H7 (cell line): Measurements from ENCODE around the gene GDPD3. TPM values are rescaled to one million over a fixed set of nuclear protein-coding genes. Genes with fewer than 3 reads are reported as not detected.
"Not testable (repeated sequence)": the region's sequence is repeated elsewhere in the genome, so short reads cannot be mapped to it uniquely, and the experiment has no call there.

Experiments used
- DNase-seq: peaks from one replicate; pipeline ENCODE4 v3.0.0; 2012
- H3K27me3 ChIP-seq: 2 replicates; pipeline ENCODE4 v1.6.0; 2011; ENCODE audit warnings: mild to moderate bottlenecking, low read length; ENCODE audit not compliant: control insufficient read depth, insufficient read depth
- H3K36me3 ChIP-seq: replicated peaks from 2 replicates; pipeline ENCODE4 v1.5.1; 2011; ENCODE audit warnings: low read length; ENCODE audit not compliant: control insufficient read depth, insufficient read depth
- H3K4me3 ChIP-seq: 2 replicates; pipeline ENCODE4 v1.5.1; 2011; ENCODE audit warnings: low read depth, mild to moderate bottlenecking, control low read depth, low read length, moderate library complexity; ENCODE audit not compliant: insufficient read depth
- total RNA-seq: library from RNA; depleted of rRNA; stranded (reverse); fragments of >200 nt; shearing (Covaris generic); gene quantifications from 2 replicates; pipeline ENCODE4 v1.2.3, GENCODE V29; 2014

The GDPD3 gene
- total RNA-seq, 1 experiment from 2014 or later: 0.31 TPM

DNA sequence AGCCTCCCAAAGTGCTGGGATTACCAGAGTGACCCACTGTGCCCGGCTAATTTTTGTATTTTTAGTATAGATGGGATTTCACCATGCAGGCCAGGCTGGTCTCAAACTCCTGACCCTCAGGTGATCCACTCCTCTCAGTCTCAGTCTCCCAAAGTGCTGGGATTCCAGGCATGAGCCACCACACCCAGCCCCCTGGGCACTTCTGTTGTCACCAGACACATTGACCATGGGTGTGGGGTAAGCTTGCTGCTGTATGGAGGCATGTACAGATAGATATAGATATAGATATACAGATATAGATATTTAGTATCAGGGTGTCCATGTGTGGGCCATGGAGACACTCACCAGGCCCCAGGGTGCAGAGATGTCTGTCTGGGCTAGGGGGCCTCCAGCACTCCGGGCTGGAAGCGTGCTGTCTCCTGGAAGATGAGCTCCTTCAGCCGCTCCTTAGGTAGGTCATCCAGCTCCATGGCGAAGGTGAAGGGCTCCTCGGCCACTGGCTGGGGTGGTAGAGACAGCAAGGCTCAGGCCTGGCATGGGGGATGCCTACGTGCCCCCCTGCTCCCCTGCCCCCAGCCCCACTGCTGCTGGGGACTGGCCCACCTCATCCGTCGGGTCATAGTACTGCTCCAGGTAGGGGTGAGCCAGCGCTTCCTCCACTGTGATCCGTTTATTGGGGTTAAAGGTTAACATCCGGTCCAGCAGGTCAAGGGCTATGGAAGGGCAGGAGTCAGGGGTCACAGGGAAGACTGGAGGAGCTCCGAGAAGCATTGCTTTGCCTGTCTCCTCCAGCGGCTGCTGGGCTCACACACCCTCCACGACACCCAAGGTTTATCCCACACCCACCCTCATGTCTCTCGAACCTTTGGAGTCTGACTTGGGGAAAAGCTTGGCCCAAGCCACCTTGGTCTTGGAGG, 3.2 kb upstream of the GDPD3 start:
- H3K27me3 ChIP-seq: no peaks in the 10 kb centered on the region
- H3K36me3 ChIP-seq: peaks cover 1% of the 10 kb centered on the region; the same call in 1 of the 2 replicates
- no peak overlapping the region for H3K4me3 ChIP-seq
- DNase-seq: peak; percentile 23

DNA sequence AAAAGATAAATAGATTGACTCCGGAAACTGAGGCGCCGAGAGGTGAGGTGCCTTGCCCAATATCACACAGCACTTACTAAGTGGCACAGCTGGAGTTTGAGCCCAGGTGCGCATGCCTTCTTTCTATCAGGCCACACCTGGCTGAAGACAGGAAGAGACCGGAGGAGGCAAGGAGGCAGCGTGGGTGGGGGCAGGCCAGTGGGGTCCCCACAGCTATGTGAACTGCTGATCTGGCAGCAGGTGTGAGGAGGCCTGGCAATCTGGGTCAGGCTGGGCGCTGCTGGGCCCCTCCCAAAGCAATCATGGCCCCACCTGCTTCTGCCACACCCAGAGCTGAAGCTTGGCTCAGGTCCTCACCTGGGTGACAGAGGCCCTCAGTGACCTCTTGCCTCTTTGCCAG, 1.9 kb upstream of the GDPD3 start:
- DNase-seq: peak; percentile 27
- H3K36me3 ChIP-seq: peaks cover 1% of the 10 kb centered on the region; the same call in 1 of the 2 replicates
- H3K4me3 ChIP-seq: no peak overlapping the region
- no peaks in the 10 kb centered on the region for H3K27me3 ChIP-seq

DNA sequence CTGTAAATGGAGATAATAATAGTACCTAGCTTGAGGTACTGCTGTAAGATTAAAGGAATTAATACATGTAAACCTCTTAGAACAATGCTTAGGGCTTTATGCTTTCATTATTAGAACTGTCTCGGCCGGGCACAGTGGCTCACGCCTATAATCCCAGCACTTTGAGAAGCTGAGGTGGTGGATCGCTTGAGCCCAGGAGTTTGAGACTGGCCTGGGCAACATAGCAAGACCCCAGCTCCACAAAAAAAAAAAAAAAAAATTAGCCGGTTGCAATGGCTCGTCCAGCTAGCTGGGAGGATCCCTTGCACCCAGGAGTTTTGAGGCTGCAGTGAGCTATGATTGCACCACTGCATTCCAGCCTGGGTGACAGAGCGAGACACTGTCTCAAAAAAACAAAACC, 1.5 kb upstream of the GDPD3 start:
- not testable (repeated sequence) for H3K36me3 ChIP-seq, H3K4me3 ChIP-seq, H3K27me3 ChIP-seq, DNase-seq

DNA sequence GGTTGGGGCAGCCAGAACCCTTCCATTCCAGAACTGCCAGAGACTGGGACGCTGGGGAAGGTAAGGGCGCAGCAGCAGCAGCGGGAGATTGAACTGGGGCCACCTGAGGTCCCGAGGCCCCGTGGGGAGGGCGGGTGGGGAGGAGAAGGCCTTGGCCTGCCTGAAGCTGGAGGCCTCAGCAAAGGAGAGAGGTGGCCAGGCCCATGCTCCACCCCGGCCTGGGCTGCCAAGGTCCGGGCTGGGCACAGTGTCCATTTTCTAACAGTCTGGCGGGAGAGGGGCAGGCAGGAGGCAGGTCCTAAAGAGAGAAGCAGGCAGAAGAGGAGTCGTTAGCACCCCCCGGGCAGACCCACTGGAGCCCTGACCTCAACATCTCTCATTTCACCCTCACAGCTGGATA, 1.1 kb upstream of the GDPD3 start:
- Histone ChIP-seq H3K27me3 (no peaks in the 10 kb centered on the region), H3K4me3 (no peak overlapping the region), H3K36me3 (peaks cover 1% of the 10 kb centered on the region; the same call in 1 of the 2 replicates)
- DNase-seq: peak; percentile 44

DNA sequence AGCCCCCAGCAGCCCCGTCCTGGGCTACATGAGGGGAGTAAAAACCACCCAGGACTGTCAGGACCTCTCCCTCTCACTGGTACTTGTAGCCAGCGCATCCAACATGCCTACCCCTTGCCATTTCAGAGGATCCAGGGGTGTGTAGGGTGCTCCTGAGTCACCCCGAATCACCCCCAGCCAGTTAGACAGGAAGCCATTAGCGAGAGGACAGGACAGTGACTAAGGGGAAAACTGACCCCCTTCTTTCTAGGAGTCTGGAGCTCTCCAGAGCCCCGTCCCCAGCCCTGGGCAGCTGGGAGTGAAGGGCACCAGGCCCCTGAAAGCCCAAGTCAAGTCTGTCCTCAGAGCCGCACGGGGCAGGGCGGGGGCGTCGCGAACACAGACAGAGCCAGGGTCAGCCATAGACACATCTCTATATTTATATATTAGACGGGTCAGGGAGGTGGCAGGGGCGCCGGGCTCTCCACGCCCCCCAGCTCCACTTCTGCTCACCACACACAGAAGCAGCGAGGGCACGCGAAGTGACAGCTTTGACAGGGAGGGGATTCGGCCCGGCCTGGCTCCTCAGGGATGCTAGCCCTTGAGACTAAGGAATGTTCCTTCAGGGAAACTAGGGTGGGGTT, 485 bp upstream of the GDPD3 start:
- Histone ChIP-seq H3K4me3 (no peak overlapping the region), H3K36me3 (peaks cover 1% of the 10 kb centered on the region; the same call in 1 of the 2 replicates), H3K27me3 (no peaks in the 10 kb centered on the region)
- peak; percentile 42 for DNase-seq

DNA sequence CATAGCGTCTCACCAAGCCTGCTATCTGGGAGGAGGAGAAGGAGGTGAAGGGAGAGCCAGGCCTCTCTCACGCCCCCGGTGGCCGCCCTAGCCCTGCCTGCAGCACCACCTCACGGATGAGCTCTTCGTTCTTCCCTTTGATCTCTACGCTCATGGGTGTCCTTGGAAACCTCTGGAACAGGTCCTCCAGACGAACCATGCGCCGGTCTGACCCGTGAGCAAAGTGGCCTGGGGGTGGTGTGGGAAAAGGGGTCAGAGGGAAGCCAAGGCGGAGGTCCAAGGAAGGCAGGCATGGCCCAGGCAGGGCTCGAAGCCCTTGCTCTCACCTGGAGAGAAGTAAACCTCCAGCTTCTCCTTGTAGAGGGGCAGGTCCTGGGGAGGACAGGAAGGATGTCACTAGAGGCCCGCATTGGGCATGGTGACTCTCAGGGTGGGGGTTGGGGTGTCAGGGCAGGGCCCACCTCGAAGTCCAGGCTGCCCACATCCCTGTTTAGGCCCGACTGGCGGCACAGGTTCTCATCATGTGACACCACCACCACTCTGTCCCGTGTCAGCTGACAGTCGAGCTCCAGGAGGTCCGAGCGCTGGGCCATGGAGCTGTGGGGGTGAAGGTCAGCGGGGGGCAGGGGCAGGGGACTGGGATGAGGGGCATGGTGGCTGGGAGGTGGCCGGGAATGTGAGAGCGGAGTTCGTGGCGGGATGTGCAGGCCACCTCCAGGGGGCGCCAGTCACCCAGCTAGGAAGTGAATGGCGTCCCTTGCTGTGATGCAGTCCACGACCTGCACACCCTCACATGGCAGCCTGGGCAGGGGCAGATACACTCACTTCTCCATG, 923 bp downstream of the GDPD3 start:
- H3K4me3 ChIP-seq: no peak overlapping the region
- peak; percentile 95 for DNase-seq
- no peaks in the 10 kb centered on the region for H3K36me3 ChIP-seq
- H3K27me3 ChIP-seq: no peaks in the 10 kb centered on the region

DNA sequence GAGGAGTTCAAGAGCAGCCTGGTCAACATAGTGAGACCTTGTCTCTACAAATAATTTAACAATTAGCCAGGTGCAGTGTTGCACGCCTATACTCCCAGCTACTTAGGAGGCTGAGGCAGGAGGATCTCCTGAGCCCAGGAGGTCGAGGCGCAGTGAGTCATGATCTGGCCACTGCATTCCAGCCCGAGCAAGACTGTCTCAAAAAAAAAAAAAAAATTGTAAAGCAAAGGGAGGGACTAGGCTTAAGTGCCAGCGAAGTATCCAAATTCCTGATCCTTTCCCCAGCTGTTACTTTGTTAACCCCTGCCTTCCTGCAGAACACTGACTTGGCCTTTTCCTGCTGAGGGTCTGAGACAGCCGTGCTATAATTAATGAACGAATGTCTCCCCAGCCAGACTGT, 2.7 kb downstream of the GDPD3 start:
- H3K4me3 ChIP-seq: no peak overlapping the region
- H3K36me3 ChIP-seq: no peaks in the 10 kb centered on the region; the same call in 1 of the 2 replicates
- no peak for DNase-seq
- no peaks in the 10 kb centered on the region for H3K27me3 ChIP-seq

DNA sequence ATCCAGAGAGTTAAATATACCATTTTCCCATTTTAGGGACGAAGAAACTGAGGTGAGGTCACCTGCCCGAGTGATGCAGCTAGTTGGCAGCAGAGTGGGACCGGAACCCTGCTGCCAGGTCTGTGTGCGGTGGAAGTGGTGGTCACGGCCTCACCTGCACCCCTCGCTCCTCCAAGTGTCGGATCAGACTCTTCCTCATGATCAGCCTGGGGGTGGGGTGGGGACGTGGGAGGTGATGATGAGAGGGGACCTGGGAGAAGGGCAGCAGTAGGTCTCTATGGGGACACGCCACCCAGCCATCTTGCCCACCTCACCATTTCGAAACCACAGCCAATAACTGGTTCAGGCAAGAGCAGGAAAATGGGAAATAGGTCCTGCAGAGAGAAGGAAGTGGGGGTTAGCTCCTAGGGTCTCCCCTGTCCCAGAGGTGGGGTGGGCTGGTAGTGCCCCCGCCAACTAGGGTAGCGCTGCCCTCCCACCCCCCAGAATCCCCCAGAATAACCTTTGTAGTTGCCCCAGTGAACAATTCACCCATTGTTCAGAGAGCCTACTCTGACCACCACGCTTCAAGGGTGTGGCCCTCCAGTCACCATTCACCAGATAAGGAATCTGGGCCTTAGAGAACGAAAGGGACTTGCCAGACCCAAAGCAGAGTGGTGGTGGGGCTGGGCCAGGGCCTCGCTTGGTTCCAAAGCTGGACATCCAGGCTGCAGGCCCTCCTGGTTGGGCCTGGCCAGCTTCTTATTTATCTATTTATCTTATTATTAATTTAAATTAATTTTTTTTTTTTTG, 5.1 kb downstream of the GDPD3 start:
- no peak for DNase-seq
- Histone ChIP-seq H3K27me3 (no peaks in the 10 kb centered on the region), H3K36me3 (peaks cover 12% of the 10 kb centered on the region), H3K4me3 (no peak overlapping the region)

DNA sequence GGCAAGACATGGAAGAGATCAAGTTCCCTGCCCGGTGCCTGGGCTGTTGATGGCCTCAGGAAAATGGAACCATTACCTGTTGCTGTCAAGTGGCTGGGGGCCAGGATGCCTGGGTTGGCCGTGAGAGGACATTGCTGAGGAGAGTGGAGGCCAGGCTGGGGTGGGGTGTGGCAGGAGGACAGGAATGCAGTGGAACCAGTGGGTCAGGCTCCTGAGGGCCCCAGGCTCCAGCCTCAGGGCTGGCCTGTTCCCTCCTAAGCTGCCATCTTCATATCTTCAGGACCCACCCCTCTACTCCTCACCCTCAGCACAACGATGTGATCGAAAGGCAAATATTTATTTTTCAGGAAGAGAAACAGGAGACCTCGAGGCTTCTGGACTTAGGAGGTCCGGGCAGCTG, 8.8 kb downstream of the GDPD3 start:
- peaks cover 18% of the 10 kb centered on the region for H3K36me3 ChIP-seq
- H3K4me3 ChIP-seq: no peak overlapping the region
- H3K27me3 ChIP-seq: no peaks in the 10 kb centered on the region
- DNase-seq: no peak

DNA sequence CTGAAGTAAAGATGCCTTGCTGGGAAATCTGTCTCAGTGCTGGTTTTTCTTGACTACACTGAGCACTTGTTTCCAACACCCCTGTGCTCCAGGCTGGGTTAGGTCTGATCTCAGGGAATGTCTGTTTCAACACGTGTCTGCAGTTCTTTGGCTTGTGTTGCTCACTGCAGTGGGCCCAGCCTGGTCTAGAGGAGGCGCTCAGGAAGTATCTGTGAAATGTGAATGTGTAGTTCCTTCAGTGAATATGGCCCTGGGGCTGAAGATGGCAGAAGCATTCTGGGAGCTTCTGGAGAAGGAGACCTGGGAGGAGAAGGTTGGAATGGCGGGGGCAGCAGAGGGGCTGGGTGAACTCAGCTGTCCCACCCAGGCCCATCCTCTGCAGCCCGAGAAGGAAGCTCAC, 9.2 kb downstream of the GDPD3 start:
- Histone ChIP-seq H3K27me3 (no peaks in the 10 kb centered on the region), H3K4me3 (no peak overlapping the region), H3K36me3 (peaks cover 18% of the 10 kb centered on the region)
- no peak for DNase-seq

DNA sequence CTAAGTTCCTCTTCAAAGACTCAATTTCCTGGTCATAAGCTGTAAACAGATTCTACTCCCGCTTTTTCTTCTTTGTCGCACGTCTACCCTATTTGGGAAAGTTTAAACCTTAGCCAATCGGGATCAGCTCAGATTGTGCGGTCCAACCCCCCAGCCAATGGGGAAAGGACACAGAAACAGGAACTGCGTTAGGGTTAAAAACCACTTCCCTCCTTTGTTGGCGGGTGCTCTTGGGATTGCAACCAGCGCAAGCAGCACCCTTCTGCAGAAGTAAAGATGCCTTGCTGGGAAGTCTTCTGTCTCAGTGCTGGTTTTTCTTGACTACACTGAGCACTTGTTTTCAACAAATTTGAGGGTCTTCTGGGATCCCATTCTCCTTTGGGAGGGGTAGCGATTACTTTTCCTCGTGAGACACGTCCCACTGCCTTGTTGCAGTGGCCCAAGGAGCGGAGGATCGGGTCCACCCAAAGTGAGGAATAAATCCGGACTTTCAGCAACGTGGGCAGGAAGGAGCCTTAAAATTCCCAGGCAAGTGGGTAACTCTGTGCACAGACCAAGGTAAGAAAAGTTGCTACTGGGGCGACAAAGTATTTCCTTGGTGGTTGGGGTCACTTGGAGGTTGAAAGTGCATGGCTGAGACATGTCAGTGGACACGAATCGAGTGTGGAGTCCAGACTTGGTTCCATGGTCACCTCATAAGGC, 16.3 kb downstream of the GDPD3 start:
- DNase-seq: no peak
- Histone ChIP-seq H3K27me3 (no peaks in the 10 kb centered on the region), H3K36me3 (peaks cover 4% of the 10 kb centered on the region), H3K4me3 (peak overlapping the region; percentile 68; the same call in 1 of the 2 replicates)

DNA sequence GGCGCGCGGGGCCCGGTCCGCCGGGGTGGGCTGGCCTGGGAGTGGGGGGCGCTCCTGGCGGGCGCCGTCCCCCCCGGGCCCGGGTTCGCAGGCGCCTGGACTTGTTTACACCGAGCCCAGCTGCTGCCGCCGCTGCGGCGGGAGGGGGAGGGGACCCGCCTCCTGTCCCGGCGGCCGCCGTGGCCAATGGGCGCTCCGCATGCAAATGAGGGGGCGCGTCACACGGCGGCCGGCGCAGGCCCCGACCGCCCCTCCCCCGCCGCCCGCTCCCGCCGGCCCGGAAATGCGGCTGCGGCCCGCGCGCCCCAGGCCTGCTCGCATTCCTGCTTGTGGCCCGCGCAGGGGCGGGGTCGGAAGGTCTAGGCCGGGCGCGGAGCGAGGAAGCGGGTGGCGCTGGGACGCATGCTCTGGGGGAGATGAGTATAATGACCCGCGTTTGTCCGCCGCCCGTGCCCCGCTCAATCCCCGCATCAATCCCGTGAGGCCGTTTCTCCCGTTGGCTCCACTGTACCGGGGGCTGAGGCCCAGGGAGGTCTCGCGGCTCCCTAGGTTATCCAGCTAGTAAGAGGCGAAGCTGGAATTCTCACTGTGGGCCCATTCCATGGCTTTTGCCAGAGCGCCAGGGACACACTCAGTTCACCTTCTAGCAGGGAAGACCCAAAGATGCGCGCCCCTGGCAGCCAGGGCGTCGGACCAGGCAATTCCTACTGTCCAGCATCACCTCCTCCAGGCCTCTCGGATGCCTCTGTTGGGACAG, 17.1 kb downstream of the GDPD3 start, which contains the start of gene YPEL3:
Gene YPEL3, minus strand, starts transcription at position 109 of the 757 bp plus-strand sequence. CDS start 731 bp downstream, outside the sequence.
- DNase-seq: peak; percentile 100
- peak within 1 kb of the TSS; percentile 68 for H3K4me3 ChIP-seq
- H3K36me3 ChIP-seq: peaks cover 4% of the 10 kb centered on the region
- no peaks in the 10 kb centered on the region for H3K27me3 ChIP-seq
